IPS-20b (cell line): ENCODE measurements around the gene AATK.

Experiments
- H3K27ac ChIP-seq: one replicate; pipeline ENCODE4 v1.5.1; 2013; ENCODE audit warnings: low read length
- H3K27me3 ChIP-seq: 2 replicates; pipeline ENCODE4 v1.6.1; 2013; ENCODE audit warnings: mild to moderate bottlenecking, low read length, inconsistent platforms; ENCODE audit not compliant: insufficient read depth
- H3K36me3 ChIP-seq: 2 replicates; pipeline ENCODE4 v1.6.1; 2013; ENCODE audit warnings: low read depth, mild to moderate bottlenecking, inconsistent platforms, low read length, moderate library complexity; ENCODE audit not compliant: insufficient read depth
- H3K4me1 ChIP-seq: 2 replicates; pipeline ENCODE4 v1.6.1; 2013; ENCODE audit warnings: mild to moderate bottlenecking, control low read depth, inconsistent platforms, low read length, moderate library complexity; ENCODE audit not compliant: insufficient read depth
- H3K4me3 ChIP-seq: 2 replicates; pipeline ENCODE4 v1.5.1; 2013; ENCODE audit warnings: mild to moderate bottlenecking, low read length, inconsistent platforms
- H3K9ac ChIP-seq: 2 replicates; pipeline ENCODE4 v1.6.1; 2013; ENCODE audit warnings: low read depth, mild to moderate bottlenecking, inconsistent platforms, low read length, moderate library complexity
- H3K9me3 ChIP-seq: 2 replicates; pipeline ENCODE4 v1.6.1; 2013; ENCODE audit warnings: mild to moderate bottlenecking, low read depth, low read length, inconsistent platforms; ENCODE audit not compliant: insufficient read depth

The AATK gene

DNA sequence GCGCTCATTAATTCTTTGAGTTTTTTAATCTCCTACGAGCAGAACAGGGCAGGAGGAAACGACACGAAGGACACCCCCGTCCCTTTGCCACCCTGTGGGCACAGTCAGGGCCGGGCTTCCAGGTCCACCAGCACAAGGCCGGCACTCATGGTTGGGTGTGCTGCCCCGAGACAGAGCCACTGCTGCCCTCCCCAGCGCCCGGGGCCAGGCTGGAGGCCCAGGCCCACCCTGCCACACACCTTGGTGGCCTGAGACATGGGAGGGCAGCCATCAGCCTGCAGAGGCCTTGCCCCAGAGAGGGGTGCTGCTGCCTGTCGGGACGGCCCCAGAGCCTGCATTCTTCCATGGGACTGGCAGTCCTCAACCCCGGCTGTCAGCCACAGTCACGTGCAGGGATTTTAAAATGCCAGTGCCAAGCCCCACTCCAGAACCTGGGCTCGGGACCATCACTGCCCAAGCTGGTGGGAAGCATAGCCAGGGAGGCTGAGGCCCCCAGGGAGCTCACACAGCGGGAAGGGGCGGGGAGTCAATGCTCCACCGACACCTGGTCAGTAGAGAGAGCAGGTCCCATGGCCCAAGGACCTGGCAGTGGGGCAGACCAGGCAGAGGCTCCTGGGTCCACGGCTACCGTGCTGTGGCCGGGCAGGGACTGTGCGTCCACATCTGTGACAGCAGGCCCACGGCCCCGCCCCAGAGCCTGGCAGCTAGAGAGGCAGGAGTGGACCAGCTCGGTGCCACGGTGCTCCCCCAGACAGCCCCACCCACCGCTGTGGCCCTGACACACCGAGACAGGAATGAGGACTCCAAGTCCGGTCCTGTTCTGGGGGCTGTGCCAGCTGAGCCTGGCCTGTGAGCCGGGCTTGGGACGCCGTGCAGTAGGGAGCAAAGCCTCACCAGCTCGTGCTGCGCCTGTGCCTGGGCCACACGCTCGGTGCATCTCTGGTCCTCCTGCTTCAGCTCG, 29.2 kb upstream of the AATK start:
- Histone ChIP-seq H3K27ac (no peak overlapping the region), H3K9ac (no peak overlapping the region), H3K4me1 (no peaks in the 10 kb centered on the region), H3K9me3 (no peaks in the 10 kb centered on the region), H3K27me3 (no peaks in the 10 kb centered on the region), H3K4me3 (no peak overlapping the region), H3K36me3 (peaks cover 12% of the 10 kb centered on the region)

DNA sequence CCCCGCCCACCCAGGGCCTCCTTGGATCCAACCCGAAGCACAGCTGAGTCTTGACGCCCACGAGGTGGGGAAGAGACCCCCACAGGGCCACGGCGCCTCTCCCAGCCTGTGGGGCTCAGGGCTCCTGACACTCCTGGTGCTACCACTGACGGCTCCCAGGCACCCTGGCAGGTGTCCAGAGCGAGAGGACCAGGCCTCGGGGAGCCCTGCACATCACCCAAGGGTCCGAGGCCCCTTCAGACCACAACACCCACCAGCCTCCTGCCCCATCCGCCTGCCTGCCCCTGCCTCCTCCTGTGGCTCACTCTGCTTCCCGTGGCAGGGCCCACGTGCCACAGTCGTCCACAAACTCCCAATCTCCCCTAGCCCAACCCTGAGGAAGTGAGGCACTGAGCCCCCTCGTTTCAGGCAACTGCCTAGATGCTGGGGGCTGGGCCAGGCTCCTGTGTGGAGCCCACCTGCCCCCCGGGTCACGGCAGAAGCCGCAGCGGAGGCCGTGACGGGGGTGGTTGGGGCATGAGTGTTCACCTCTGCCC, 28.3 kb upstream of the AATK start:
- Histone ChIP-seq H3K27me3 (no peaks in the 10 kb centered on the region), H3K4me3 (no peak overlapping the region), H3K36me3 (peaks cover 16% of the 10 kb centered on the region), H3K9ac (no peak overlapping the region), H3K4me1 (no peaks in the 10 kb centered on the region), H3K27ac (no peak overlapping the region), H3K9me3 (no peaks in the 10 kb centered on the region)

DNA sequence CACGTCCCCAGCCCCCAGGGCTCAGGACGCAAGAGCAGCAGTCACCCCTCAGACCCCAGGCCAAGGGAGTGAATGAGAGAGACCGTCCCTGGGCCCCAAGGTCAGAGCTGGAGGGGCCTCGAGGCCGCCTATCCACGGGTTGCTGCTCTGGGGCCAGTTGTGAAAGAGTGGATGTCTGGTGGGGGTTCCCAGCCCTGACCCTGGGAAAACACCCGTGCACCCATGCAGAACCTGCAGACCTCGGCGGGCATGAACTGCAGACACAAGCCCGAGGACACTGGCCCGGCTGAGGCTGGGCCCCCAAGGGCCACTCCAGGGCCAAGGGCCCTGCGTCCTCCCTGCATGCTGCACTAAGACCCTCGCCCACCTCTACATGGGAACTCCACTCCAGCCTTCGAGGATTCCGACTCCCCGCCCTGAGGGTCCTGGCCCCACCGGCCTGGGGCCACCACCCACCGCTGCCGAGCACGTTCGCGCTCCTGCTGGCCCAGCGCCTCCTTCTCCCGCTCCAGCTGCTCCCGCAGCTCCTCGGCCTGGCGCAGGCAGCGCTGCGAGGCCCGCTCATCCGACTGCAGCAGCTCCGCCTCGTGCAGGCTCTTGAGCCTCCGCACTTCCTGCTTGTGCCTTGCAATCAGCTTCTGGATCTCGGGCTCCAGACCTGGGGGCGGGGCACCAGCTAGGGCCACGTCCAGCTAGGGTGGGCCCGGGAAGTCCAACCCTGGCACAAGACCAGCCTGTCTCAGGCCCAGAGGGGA, 27.6 kb upstream of the AATK start:
- no peaks in the 10 kb centered on the region for H3K27me3 ChIP-seq
- H3K9me3 ChIP-seq = no peaks in the 10 kb centered on the region
- H3K36me3 ChIP-seq = peaks cover 15% of the 10 kb centered on the region
- H3K4me3 ChIP-seq = no peak overlapping the region
- H3K4me1 ChIP-seq = no peaks in the 10 kb centered on the region
- H3K9ac ChIP-seq = no peak overlapping the region
- no peak overlapping the region for H3K27ac ChIP-seq

DNA sequence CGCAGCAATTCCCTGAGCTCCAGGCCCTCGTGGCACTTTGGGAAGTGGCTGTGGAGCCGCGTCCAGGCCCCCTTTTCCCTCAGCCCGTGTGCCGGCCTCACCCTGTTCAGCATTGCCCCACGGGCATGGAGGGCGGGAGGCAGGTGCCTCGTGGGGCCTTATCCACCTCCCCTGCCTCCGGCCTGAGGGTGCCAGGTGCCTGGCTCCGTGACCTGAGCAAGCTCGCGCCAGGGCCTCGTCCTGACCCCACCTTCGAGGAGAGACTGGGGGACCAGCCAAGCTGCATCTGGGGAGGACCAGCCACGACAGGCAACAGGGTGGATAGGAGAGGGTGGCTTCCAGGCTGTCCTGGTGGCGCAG, 27.0 kb upstream of the AATK start:
- no peak overlapping the region for H3K4me3 ChIP-seq

DNA sequence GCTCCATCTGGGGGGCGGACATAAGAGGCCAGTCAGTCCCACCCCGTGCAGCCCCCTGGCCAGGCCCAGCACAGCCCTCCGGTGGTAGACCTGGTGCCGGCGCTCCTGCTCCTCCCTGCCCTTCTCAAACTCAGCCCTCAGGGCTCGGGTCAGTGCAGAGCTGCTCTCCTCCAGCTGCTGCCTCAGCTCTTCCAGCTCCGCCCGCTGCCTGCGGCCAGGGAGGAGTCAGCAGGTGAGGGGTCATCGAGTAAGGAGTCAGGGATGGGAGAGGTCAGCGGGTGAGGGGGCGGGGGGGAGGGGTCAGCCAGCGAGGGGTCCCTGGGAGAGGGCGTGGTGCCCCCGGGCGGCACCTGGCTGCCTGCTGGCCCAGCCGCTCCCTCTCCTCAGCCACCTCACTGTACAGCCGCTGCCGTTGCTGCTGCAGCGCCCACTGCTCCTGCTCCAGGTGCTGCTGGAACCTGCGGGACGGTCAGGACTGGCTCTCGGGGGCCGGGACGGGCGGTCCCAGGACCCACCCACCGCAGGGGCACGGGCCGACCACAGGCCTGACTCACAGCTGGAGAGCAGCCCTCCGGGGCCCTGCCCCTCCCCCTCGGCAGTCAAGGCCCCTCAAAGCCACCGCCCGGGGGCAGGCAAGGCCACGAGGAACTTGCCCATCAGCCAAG, 26.5 kb upstream of the AATK start:
- no peak overlapping the region for H3K9ac ChIP-seq
- H3K27ac ChIP-seq = no peak overlapping the region
- H3K9me3 ChIP-seq = no peaks in the 10 kb centered on the region
- peaks cover 10% of the 10 kb centered on the region; the same call in 1 of the 2 replicates for H3K36me3 ChIP-seq
- H3K4me1 ChIP-seq = no peaks in the 10 kb centered on the region
- no peak overlapping the region for H3K4me3 ChIP-seq
- no peaks in the 10 kb centered on the region for H3K27me3 ChIP-seq

More for the DNA sequence above, 27.0 kb upstream of the AATK start:
- H3K27me3 ChIP-seq = no peaks in the 10 kb centered on the region
- H3K9ac ChIP-seq = no peak overlapping the region
- peaks cover 13% of the 10 kb centered on the region for H3K36me3 ChIP-seq
- no peak overlapping the region for H3K27ac ChIP-seq
- H3K9me3 ChIP-seq = no peaks in the 10 kb centered on the region
- H3K4me1 ChIP-seq = no peaks in the 10 kb centered on the region

DNA sequence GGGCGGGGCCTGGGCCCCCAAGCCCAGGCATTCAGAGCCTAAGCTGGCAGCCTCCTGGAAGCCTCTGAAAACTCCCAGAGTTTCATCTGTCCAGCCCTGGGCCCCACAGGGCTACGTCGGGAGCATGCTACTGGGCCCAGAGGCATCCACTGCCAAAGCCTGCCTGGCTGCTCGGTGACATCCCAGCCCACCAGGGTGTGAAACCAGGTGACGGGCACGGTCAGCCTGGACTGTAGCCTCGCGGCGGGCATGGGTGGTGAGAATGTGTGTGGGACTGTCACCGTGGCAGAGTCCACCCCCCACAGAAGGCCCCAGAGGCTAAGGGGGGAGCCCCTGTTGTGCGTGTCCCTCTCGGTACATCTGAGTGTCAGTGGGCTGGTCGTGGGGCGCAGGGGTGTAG, 25.6 kb upstream of the AATK start:
- H3K4me3 ChIP-seq = no peak overlapping the region
- no peak overlapping the region for H3K9ac ChIP-seq
- H3K4me1 ChIP-seq = no peaks in the 10 kb centered on the region
- H3K27me3 ChIP-seq = no peaks in the 10 kb centered on the region
- no peak overlapping the region for H3K27ac ChIP-seq
- peaks cover 9% of the 10 kb centered on the region; the same call in 1 of the 2 replicates for H3K36me3 ChIP-seq
- no peaks in the 10 kb centered on the region for H3K9me3 ChIP-seq

DNA sequence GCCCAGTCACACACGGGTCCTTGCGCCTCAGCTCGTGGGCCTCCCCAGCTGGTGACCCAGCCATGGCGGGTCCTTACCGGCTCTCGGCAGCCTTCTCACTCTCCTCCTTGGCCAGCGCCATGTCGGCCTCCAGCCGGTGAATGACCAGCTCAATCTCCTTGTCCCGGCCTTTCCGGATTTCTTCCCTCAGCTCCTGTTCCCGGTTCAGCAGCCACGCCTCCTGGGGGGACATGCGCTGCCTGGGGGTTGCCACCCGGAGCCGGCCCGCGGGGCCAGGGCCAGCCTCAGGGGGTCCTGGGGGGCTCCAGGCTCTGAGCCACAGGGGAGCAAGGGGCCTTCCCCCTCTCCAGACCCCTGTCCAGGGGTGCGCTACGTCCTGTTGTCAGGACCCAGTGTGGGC, 25.1 kb upstream of the AATK start:
- Histone ChIP-seq H3K4me1 (no peaks in the 10 kb centered on the region), H3K4me3 (no peak overlapping the region), H3K9ac (no peak overlapping the region), H3K36me3 (peaks cover 9% of the 10 kb centered on the region; the same call in 1 of the 2 replicates), H3K27me3 (no peaks in the 10 kb centered on the region), H3K27ac (no peak overlapping the region), H3K9me3 (no peaks in the 10 kb centered on the region)

DNA sequence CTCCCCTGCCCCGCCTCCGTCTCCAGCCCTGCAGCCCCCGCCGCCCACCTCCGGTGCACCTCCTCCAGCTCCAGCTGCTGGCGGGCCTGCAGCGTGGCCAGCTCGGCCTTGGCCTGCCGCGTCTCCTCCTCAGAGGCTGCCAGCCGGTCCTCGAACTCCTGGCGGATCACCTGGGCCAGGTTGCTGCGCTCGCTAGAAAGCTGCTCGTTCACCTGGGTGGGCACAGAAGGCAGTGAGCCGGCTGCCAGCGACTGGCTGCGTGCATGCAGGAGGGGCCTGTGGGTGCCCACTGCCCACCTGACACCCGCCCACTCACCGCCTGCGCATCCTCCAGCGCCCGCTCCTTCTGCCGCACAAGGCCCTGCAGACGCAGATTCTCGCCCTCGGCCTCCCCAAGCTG, 24.6 kb upstream of the AATK start:
- Histone ChIP-seq H3K27ac (no peak overlapping the region), H3K27me3 (no peaks in the 10 kb centered on the region), H3K9me3 (no peaks in the 10 kb centered on the region), H3K4me1 (no peaks in the 10 kb centered on the region), H3K36me3 (peaks cover 9% of the 10 kb centered on the region; the same call in 1 of the 2 replicates), H3K9ac (no peak overlapping the region), H3K4me3 (no peak overlapping the region)

DNA sequence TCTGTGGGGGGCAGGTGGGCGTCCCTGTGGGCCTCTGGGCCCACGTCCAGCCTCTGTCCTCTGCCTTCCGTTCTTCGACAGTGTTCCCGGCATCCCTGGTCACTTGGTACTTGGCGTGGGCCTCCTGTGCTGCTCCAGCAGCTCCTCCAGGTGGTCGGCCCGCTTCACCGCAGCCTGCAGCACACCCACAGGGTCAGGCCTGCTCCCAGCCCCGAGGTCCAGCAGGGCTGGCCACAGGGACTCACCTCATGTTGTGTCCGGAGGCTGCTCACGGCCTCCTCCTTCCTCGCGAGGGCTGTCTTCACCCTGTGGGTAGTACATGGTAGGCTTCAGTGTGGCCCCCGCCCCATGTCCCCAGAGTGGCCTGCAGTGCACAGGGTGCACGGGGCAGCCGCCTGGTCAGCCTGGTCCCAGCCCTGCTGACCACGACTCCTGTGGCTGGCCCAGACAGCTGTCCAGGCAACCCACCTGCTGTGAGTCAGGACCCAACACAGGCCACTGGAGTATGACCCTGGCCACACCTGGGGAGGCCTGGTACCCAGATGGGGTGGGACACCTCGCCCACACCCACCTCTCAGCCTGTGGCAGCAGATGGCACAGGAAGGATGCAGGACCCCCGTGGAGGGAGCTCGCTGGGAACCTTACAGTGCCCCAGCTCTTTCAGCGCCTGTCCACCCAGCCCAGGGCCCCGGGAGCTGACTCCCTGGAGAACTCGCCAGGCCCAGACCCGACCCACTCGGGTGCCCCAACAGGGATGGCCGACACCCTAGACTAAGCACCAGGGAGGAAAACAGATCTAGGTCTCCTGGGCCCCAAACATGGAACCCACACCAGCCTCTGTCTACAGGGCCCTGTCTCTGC, 23.9 kb upstream of the AATK start:
- Histone ChIP-seq H3K9me3 (no peaks in the 10 kb centered on the region), H3K9ac (no peak overlapping the region), H3K27ac (no peak overlapping the region), H3K4me3 (no peak overlapping the region), H3K36me3 (peaks cover 9% of the 10 kb centered on the region; the same call in 1 of the 2 replicates), H3K4me1 (no peaks in the 10 kb centered on the region), H3K27me3 (no peaks in the 10 kb centered on the region)

DNA sequence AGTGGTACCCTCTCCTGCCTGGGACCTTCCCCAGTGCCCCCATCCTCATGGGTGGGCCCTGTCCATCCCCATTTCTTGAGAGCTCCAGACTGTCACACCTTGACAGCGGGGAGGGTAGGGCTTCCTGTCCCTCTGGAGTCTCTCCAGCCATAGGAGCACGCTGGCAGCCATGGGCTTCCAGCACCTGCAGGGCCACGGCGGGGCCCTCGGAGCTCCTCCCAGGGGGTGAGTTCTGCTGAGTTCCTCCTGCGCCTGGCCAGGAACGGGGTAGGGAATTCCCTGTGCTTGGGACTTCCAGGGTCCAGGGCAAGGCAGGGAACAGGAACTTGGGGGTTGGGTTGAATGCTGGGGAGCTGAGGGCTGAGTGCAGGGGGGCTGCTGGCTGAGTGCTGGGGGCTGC, 23.0 kb upstream of the AATK start:
- H3K9me3 ChIP-seq = no peaks in the 10 kb centered on the region
- peaks cover 9% of the 10 kb centered on the region; the same call in 1 of the 2 replicates for H3K36me3 ChIP-seq
- H3K4me3 ChIP-seq = no peak overlapping the region
- H3K4me1 ChIP-seq = no peaks in the 10 kb centered on the region
- no peak overlapping the region for H3K9ac ChIP-seq
- no peak overlapping the region for H3K27ac ChIP-seq
- no peaks in the 10 kb centered on the region for H3K27me3 ChIP-seq

DNA sequence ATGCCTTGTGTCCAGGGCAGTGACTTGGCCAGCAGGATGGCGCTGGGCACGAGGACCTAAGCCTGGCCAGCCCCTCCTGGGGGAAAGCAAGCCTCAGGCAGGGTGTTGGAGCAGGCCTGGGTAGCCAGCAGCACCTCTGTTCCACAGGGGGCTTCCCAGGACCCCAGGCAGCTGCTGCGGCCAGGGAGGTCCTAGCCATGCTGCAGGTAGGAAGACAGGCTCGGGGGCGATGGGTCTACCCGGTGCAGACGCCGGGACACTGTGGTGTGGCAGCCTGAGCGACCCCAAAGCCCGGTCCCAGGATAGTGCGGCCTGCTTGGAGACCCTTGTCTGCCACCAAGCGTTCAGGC, 22.4 kb upstream of the AATK start:
- Histone ChIP-seq H3K9ac (no peak overlapping the region), H3K27ac (no peak overlapping the region), H3K4me1 (no peaks in the 10 kb centered on the region), H3K4me3 (no peak overlapping the region), H3K36me3 (peaks cover 8% of the 10 kb centered on the region; the same call in 1 of the 2 replicates), H3K9me3 (no peaks in the 10 kb centered on the region), H3K27me3 (no peaks in the 10 kb centered on the region)
